Aorta (tissue), 5 donors: ENCODE results near the gene PCDHB16. TPM values are rescaled to one million over a fixed set of nuclear protein-coding genes. Genes with fewer than 3 reads are reported as not detected.
"Not testable (repeated sequence)": the region's sequence is repeated elsewhere in the genome, so short reads cannot be mapped to it uniquely, and the experiment has no call there.

ENCODE experiments used
- ATAC-seq: fragments of 200-7000 bp; cut with Tn5 transposase; one replicate; pipeline ENCODE4 v1.9.1; 2022; ENCODE audit warnings: moderate library complexity; ENCODE audit not compliant: low FRiP score
- DNase-seq, 2 donors: peaks; one replicate each; pipeline ENCODE4 v3.0.0-alpha.2; 2020
- H3K27ac ChIP-seq, 2 donors: one replicate each; pipeline ENCODE4 v1.5.1; 2013; ENCODE audit warnings: low read length in 2 of 2, mild to moderate bottlenecking in 2 of 2, moderate library complexity in 2 of 2, control low read depth in 1 of 2, inconsistent platforms in 1 of 2, low read depth in 1 of 2
- H3K27me3 ChIP-seq, 2 donors: one replicate each; pipeline ENCODE4 v1.6.1; 2013; ENCODE audit warnings: control low read depth in 1 of 2, low read length in 1 of 2, mild to moderate bottlenecking in 1 of 2, moderate library complexity in 1 of 2; ENCODE audit not compliant: insufficient read depth in 2 of 2, control insufficient read depth in 1 of 2
- H3K36me3 ChIP-seq, 2 donors: one replicate each; pipeline ENCODE4 v1.6.1; 2013; ENCODE audit warnings: control low read depth in 1 of 2, low read length in 1 of 2, mild to moderate bottlenecking in 1 of 2; ENCODE audit not compliant: insufficient read depth in 2 of 2, control insufficient read depth in 1 of 2
- H3K4me1 ChIP-seq, 2 donors: one replicate each; pipeline ENCODE4 v1.6.1; 2013; ENCODE audit warnings: low read length in 2 of 2, control low read depth in 1 of 2, mild to moderate bottlenecking in 1 of 2, moderate library complexity in 1 of 2; ENCODE audit not compliant: insufficient read depth in 2 of 2, control insufficient read depth in 1 of 2
- H3K4me3 ChIP-seq, 2 donors: one replicate each; pipeline ENCODE4 v1.5.1; 2013; ENCODE audit warnings: low read length in 2 of 2, control low read depth in 1 of 2, mild to moderate bottlenecking in 1 of 2
- H3K9me3 ChIP-seq: one replicate; pipeline ENCODE4 v1.6.1; 2013; ENCODE audit warnings: mild to moderate bottlenecking, low read length; ENCODE audit not compliant: control insufficient read depth
- WGBS, 2 donors: extraction: QIAGEN DNeasy Blood & Tissue Kit; methylation state at CpG; one replicate each; pipeline ENCODE4 v1.1.7; 2013; 5-methylcytosine and 5-hydroxymethylcytosine counted together
- intact Hi-C, 2 donors: fragments of 100-400 bp; cut with DNase I; formaldehyde crosslinking; loops; one replicate each; pipeline versions ENCODE4 v1.14.2 to v1.15.0; 2022
- long read RNA-seq, 2 donors: library from polyadenylated mRNA; unstranded; transcript quantifications; one replicate each; pipeline ENCODE4 v2.0.0, GENCODE V29; 2020 to 2021
- polyA plus RNA-seq, 2 donors: library from polyadenylated mRNA; stranded (reverse); fragments of 200-250 nt; gene quantifications; one replicate each; pipeline ENCODE4 v1.2.3, GENCODE V29; 2013
- total RNA-seq, 2 donors: library from RNA; stranded (reverse); fragmentation: NEBNext Ultra II Directional; extraction: Animal tissue kit (Norgen Biotek cat#: 25700); gene quantifications; one replicate each; pipeline ENCODE4 v1.2.1, GENCODE V29; 2021
- donor health status: healthy with polysubstance abuse.
- donor health status: Bipolar disorder and iron deficiency.
- donor health status: DM: no; HTN: no; CAD: no.
- donor health status: DM: no; HTN: no; CAD: no.
- donor health status: DM: yes; HTN: yes; CAD: no.

PCDHB16 gene
- total RNA-seq (1 to 10 TPM; 5.1 to 7.4 TPM), polyA plus RNA-seq (1 to 10 TPM in 1 of 2 donors, under 1 TPM in 1; 0.63 to 4.8 TPM)
- long read RNA-seq, donor 1, full-length matches to known transcripts: 1 of 1 reads
- long read RNA-seq, donor 1, partial matches to known transcripts: 0 of 1 reads
- long read RNA-seq, donor 1, other reads (novel, unspliced or antisense): 0 of 1 reads
- long read RNA-seq, donor 2, full-length matches to known transcripts: 2 of 2 reads
- long read RNA-seq, donor 2, partial matches to known transcripts: 0 of 2 reads
- long read RNA-seq, donor 2, other reads (novel, unspliced or antisense): 0 of 2 reads

DNA sequence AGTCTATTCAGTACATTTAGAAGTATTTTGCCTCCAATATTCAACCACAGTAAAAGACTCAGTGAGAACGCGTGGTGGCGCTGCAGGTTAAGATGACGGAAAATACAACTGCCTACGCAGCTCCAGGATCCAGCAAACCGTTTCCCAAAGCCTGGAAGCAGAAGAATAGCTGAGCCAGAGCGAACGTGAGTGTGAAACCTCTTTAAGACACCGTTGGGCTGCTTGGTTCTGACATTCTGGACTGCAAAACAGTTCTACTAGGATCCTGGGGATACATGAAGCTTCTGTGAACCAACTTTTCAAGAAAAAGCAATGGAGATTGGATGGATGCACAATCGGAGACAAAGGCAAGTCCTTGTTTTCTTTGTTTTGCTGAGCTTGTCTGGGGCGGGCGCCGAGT is at the start of gene PCDHB16:
Gene PCDHB16 (plus strand): TSS at position 140 of the 400 bp plus-strand sequence. CDS start 173 bp downstream, at position 313.
- H3K27ac ChIP-seq: no peak within 1 kb of the TSS
- DNase-seq: no peak
- H3K9me3 ChIP-seq: peaks cover 26% of the 10 kb centered on the region
- no peaks in the 10 kb centered on the region for H3K36me3 ChIP-seq
- WGBS, 2 donors: 4 to 10% methylated on average over 13 of the region's 13 CpGs
- ATAC-seq: no peak
- no peaks in the 10 kb centered on the region for H3K4me1 ChIP-seq
- peak within 1 kb of the TSS in 1 of 2 donors; percentile 6 for H3K4me3 ChIP-seq
- H3K27me3 ChIP-seq: no peaks in the 10 kb centered on the region
- intact Hi-C loops: no loop called here

DNA sequence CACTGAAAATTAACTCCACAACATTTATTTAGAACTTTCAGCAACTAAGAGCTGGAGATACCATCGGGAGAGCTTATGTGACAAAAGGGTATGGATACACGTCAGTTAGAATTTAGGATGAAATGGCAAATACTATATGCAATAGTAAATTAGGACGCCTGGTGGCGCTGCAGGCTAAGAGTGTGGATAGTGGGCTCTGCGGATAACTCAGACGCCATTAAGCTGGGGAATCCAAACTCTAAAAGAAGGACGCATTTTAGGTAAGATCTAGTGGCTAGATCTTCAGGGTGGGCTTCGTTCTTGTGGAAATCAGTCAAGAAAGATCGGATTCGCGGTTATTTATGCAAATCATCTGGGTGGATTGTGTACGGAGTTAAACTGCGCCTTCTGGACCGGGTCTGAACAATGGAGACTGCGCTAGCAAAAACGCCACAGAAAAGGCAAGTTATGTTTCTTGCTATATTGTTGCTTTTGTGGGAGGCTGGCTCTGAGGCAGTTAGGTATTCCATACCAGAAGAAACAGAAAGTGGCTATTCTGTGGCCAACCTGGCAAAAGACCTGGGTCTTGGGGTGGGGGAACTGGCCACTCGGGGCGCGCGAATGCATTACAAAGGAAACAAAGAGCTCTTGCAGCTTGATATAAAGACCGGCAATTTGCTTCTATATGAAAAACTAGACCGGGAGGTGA is 47.0 kb upstream of the PCDHB16 start, which contains the start of gene PCDHB5:
Gene PCDHB5 (plus strand): TSS at position 177 of the 688 bp plus-strand sequence. CDS start 229 bp downstream, at position 406.
- peak; percentile 63 for ATAC-seq
- intact Hi-C loops: no loop called here

DNA sequence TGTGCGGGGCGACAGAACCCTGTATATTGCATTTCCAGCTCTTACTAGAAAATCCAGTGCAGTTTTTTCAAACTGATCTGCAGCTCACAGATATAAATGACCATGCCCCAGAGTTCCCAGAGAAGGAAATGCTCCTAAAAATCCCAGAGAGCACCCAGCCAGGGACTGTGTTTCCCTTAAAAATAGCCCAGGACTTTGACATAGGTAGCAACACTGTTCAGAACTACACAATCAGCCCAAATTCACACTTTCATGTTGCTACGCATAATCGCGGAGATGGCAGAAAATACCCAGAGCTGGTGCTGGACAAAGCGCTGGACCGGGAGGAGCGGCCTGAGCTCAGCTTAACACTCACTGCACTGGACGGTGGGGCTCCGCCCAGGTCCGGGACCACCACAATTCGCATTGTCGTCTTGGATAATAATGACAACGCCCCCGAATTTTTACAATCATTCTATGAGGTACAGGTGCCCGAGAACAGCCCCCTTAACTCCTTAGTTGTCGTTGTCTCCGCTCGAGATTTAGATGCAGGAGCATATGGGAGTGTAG is 46.4 kb upstream of the PCDHB16 start:
- Histone ChIP-seq H3K9me3 (peaks cover 4% of the 10 kb centered on the region), H3K27ac (no peak overlapping the region), H3K27me3 (no peaks in the 10 kb centered on the region), H3K4me3 (peak overlapping the region in 1 of 2 donors; percentile 62), H3K4me1 (no peaks in the 10 kb centered on the region), H3K36me3 (no peaks in the 10 kb centered on the region)
- ATAC-seq: no peak
- intact Hi-C loops: no loop called here
- WGBS, 2 donors: 29 to 41% methylated on average over 19 of the region's 19 CpGs
- DNase-seq: no peak

More for the DNA sequence above, 47.0 kb upstream of the PCDHB16 start, which contains the start of gene PCDHB5:
- no peaks in the 10 kb centered on the region for H3K36me3 ChIP-seq
- H3K27me3 ChIP-seq: no peaks in the 10 kb centered on the region
- H3K27ac ChIP-seq: no peak within 1 kb of the TSS
- H3K9me3 ChIP-seq: peaks cover 4% of the 10 kb centered on the region
- peak within 1 kb of the TSS; percentile 8 to 62 for H3K4me3 ChIP-seq
- WGBS, 2 donors: 14 to 15% methylated on average over 22 of the region's 22 CpGs
- DNase-seq: no peak
- H3K4me1 ChIP-seq: no peaks in the 10 kb centered on the region

DNA sequence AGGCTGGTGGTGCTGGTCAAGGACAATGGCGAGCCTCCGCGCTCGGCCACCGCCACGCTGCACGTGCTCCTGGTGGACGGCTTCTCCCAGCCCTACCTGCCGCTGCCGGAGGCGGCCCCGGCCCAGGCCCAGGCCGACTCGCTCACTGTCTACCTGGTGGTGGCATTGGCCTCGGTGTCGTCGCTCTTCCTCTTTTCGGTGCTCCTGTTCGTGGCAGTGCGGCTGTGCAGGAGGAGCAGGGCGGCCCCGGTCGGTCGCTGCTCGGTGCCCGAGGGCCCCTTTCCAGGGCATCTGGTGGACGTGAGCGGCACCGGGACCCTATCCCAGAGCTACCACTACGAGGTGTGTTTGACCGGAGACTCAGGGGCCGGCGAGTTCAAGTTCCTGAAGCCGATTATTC is 44.8 kb upstream of the PCDHB16 start:
- H3K36me3 ChIP-seq, H3K4me3 ChIP-seq, H3K9me3 ChIP-seq, intact Hi-C loops, H3K27me3 ChIP-seq, DNase-seq, ATAC-seq, H3K27ac ChIP-seq, H3K4me1 ChIP-seq: not testable (repeated sequence)
- WGBS, 2 donors: 36 to 50% methylated on average over 22 to 34 of the region's 34 CpGs

DNA sequence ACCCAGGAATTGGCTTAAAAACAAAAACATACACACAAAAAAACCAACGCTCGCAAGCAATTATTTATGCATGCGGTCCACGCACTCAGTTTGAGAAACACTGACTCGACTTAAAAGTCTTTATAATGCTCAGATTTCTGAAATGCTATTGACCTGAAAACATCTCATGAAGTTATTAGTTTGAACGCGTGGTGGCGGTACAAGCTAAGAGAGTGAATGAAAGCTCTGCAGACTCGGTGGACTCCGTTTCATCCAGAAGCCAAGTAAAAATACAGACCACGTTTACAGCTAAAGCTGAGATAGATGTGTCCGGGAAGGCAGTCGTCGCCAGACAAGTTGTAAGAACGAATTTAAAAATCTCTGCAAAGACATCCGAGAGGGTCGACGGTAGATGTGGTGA is 32.4 kb upstream of the PCDHB16 start, which contains the start of gene PCDHB6:
Gene PCDHB6 (plus strand): TSS at position 246 of the 400 bp plus-strand sequence. CDS start 201 bp downstream, outside the sequence.
- Histone ChIP-seq H3K27ac (no peak within 1 kb of the TSS), H3K9me3 (peaks cover 6% of the 10 kb centered on the region), H3K4me3 (peak within 1 kb of the TSS in 1 of 2 donors; percentile 15), H3K36me3 (no peaks in the 10 kb centered on the region), H3K27me3 (no peaks in the 10 kb centered on the region), H3K4me1 (no peaks in the 10 kb centered on the region)
- ATAC-seq: no peak
- no peak for DNase-seq
- 6 to 12% methylated on average over 18 of the region's 18 CpGs for WGBS, 2 donors
- intact Hi-C loops: no loop called here

DNA sequence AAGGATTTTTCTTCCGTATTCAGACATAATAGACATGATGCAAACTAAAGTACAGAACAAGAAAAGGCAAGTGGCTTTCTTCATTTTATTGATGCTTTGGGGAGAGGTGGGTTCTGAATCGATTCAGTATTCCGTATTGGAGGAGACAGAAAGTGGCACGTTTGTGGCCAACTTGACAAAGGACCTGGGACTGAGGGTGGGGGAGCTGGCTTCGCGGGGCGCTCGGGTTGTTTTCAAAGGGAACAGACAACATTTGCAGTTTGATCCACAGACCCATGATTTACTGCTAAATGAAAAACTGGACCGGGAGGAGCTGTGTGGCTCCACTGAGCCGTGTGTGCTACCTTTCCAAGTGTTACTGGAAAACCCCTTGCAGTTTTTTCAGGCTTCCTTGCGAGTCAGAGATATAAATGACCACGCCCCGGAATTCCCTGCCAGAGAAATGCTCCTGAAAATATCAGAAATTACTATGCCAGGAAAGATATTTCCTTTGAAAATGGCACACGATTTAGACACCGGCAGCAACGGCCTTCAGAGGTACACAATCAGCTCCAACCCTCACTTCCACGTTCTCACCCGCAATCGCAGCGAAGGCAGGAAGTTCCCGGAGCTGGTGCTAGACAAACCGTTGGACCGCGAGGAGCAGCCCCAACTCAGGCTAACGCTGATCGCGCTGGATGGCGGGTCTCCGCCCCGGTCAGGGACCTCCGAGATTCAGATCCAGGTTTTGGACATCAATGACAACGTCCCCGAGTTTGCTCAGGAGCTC is 31.8 kb upstream of the PCDHB16 start:
- no peak for ATAC-seq
- H3K36me3 ChIP-seq: no peaks in the 10 kb centered on the region
- DNase-seq: no peak
- intact Hi-C loops: no loop called here
- H3K9me3 ChIP-seq: peaks cover 8% of the 10 kb centered on the region
- H3K27me3 ChIP-seq: no peaks in the 10 kb centered on the region
- 27 to 38% methylated on average over 33 of the region's 33 CpGs for WGBS, 2 donors
- H3K4me1 ChIP-seq: no peaks in the 10 kb centered on the region
- peak overlapping the region in 1 of 2 donors; percentile 15 for H3K4me3 ChIP-seq
- H3K27ac ChIP-seq: no peak overlapping the region

DNA sequence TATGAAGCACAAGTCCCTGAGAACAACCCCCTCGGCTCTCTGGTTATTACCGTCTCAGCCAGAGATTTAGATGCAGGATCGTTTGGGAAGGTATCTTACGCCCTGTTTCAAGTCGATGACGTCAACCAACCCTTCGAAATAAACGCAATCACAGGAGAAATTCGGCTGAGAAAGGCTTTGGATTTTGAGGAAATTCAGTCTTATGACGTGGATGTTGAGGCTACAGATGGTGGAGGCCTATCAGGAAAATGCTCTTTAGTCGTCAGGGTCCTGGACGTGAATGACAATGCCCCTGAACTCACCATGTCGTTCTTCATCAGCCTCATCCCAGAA is 31.2 kb upstream of the PCDHB16 start:
- Histone ChIP-seq H3K27ac (no peak overlapping the region), H3K4me3 (no peak overlapping the region), H3K9me3 (peaks cover 9% of the 10 kb centered on the region), H3K36me3 (no peaks in the 10 kb centered on the region), H3K4me1 (no peaks in the 10 kb centered on the region), H3K27me3 (no peaks in the 10 kb centered on the region)
- ATAC-seq (no peak), DNase-seq (no peak)
- 25 to 35% methylated on average over 13 of the region's 13 CpGs for WGBS, 2 donors
- intact Hi-C loops: no loop called here

DNA sequence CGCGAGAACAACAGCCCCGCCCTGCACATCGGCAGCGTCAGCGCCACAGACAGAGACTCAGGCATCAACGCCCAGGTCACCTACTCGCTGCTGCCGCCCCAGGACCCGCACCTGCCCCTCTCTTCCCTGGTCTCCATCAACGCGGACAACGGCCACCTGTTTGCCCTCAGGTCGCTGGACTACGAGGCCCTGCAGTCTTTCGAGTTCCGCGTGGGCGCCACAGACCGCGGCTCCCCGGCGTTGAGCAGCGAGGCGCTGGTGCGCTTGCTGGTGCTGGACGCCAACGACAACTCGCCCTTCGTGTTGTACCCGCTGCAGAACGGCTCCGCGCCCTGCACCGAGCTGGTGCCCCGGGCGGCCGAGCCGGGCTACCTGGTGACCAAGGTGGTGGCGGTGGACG is 30.6 kb upstream of the PCDHB16 start:
- 27 to 34% methylated on average over 22 to 40 of the region's 41 CpGs for WGBS, 2 donors
- peaks cover 11% of the 10 kb centered on the region for H3K9me3 ChIP-seq

More for the DNA sequence above, 30.6 kb upstream of the PCDHB16 start:
- H3K36me3 ChIP-seq, H3K27me3 ChIP-seq, H3K4me1 ChIP-seq, intact Hi-C loops, DNase-seq, H3K27ac ChIP-seq, ATAC-seq, H3K4me3 ChIP-seq: not testable (repeated sequence)
